NCI-H345 treated with DMSO at 0.1 percent for 48 hours (cell line): ENCODE data around the gene SOCS4.
A peak's percentile ranks its signal among the peaks of the same experiment; 100 is the strongest.
"Not testable (repeated sequence)": the region's sequence is repeated elsewhere in the genome, so short reads cannot be mapped to it uniquely, and the experiment has no call there.

Source experiments
- DNase-seq: peaks from one replicate; lab custom pipeline; 2025; ENCODE audit not compliant: unreplicated experiment; lab: John Stamatoyannopoulos, UW

Gene SOCS4

GRCh38 chr14:55051423-55052268, 24.6 kb downstream of the SOCS4 start, which contains the start of gene MAPK1IP1L:
Gene MAPK1IP1L (plus strand): TSS chr14:55051647. CDS start chr14:55061684, 10,037 bp downstream.
- peak; percentile 83 for DNase-seq

- no peak for DNase-seq
Observed at GRCh38 chr14:55052269-55052930, 25.4 kb downstream of the SOCS4 start.

- DNase-seq = no peak
Observed at GRCh38 chr14:55053018-55053417, 26.0 kb downstream of the SOCS4 start.

- DNase-seq = no peak
Observed at GRCh38 chr14:55053500-55053899, 26.5 kb downstream of the SOCS4 start.

GRCh38 chr14:55054098-55054497, 27.1 kb downstream of the SOCS4 start:
- no peak for DNase-seq

- DNase-seq = no peak
Observed at GRCh38 chr14:55057919-55058318, 30.9 kb downstream of the SOCS4 start.

GRCh38 chr14:55059333-55059732, 32.3 kb downstream of the SOCS4 start:
- DNase-seq = no peak

- no peak for DNase-seq
Observed at GRCh38 chr14:55062517-55063351, 35.7 kb downstream of the SOCS4 start.

GRCh38 chr14:55064896-55065295, 37.9 kb downstream of the SOCS4 start:
- not testable (repeated sequence) for DNase-seq

GRCh38 chr14:55065411-55065810, 38.4 kb downstream of the SOCS4 start:
- no peak for DNase-seq

- no peak for DNase-seq
Observed at GRCh38 chr14:55066223-55066622, 39.2 kb downstream of the SOCS4 start.

GRCh38 chr14:55070981-55071411, 44.0 kb downstream of the SOCS4 start:
- no peak for DNase-seq

GRCh38 chr14:55071870-55072640, 45.0 kb downstream of the SOCS4 start:
- DNase-seq = no peak

GRCh38 chr14:55073856-55074255, 46.8 kb downstream of the SOCS4 start:
- DNase-seq = no peak

- no peak for DNase-seq
Observed at GRCh38 chr14:55074662-55075061, 47.6 kb downstream of the SOCS4 start.

- DNase-seq = no peak
Observed at GRCh38 chr14:55075628-55076175, 48.7 kb downstream of the SOCS4 start.

GRCh38 chr14:55077170-55078151, 50.4 kb downstream of the SOCS4 start:
- DNase-seq = no peak

- DNase-seq = not testable (repeated sequence)
Observed at GRCh38 chr14:55079961-55080360, 52.9 kb downstream of the SOCS4 start.

- DNase-seq = no peak
Observed at GRCh38 chr14:55084401-55085059, 57.5 kb downstream of the SOCS4 start.
